UCSD-AML1 (cell line): ENCODE measurements around the gene OSBP2.
A peak's percentile ranks its signal among the peaks of the same experiment; 100 is the strongest.
"Not testable (repeated sequence)": the region's sequence is repeated elsewhere in the genome, so short reads cannot be mapped to it uniquely, and the experiment has no call there.

Experiments
- DNase-seq: peaks from one replicate; lab custom pipeline; 2025; ENCODE audit not compliant: unreplicated experiment; lab: John Stamatoyannopoulos, UW

OSBP2 gene

DNA sequence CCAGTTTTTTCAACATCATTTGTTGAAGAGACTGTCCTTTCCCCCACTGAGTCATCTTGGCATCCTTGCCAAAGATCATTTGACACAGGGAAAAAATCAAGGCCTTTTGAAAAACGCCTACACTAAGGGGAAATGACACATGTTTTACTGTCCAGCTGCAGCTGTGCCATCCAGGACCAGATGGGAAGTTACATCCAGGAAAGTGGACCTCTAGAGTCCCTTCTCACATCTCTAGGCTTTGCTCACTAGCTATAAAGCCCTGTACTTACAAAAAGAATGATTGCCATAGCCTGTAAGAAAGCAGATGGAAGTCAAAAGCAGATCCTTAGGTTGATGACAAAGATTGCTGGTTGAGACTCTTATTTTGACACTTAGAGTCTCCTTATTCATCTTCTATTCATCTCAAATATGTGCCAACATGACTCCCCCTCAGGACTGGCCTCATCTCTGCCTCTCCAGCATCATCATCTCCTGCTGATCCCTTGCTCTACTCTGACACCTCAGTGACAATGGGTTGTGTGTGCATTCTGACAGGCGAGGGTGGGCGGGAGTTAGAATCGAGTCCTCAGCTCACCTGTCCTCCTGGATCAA is 22.8 kb downstream of the OSBP2 start:
- no peak for DNase-seq

DNA sequence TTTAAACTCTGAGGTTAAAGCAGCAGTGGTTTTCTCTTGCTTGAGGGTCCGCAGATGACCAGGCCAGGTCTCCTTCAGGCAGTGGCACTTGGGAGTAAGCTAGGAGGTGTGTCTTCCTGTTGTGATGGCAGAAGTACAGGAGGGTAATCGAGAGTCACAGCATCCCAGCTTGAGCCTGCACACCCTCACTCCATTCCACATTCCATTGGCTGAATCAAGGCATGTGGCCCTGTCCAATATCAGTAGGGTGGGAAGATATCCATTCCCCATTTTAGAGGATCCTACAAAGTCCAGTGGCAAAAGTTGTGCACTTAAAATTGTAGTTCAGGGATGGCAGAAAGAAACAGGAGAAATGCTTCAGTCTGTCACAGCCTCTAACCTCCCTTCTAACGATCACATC is 23.3 kb downstream of the OSBP2 start:
- no peak for DNase-seq

DNA sequence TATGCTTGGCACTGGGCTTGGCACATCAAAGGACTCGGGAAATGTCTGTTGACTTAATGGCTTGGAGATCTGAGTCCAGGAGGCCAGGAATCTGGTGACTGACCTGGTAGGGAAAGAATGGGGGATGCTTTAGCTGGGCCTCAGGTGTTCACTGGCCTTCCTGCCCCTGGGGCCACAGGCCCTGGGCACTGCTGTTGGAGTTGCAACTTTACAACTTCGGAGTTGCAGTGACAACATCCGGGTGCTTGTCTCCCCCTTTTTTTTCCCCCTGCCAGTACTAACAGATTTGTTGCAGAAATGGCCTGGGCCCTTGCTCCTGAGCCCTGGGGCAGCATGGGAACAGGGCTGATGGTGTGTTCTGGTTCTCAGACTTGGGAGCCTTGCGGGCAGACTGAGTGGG is 23.8 kb downstream of the OSBP2 start:
- DNase-seq, result no peak

DNA sequence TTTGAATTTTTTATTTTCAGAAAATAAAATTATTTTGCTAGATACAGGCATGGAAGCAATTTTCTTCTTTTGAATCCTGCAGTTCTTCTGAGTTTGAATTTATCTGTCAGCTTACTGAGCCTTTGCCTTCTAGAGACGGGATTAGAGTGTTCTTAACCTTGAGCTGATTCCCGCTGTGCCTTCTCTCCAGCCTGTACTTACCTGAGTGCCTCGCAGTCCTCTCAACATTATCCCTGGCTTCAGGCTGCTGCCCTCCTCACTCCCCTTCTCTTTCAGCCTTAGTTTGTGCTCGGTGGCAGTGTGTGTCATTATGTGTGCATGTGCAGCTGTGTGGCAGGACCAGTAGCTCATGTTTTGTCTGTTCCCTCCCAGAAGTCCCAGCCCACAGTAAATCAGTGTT is 24.3 kb downstream of the OSBP2 start:
- DNase-seq, result no peak

DNA sequence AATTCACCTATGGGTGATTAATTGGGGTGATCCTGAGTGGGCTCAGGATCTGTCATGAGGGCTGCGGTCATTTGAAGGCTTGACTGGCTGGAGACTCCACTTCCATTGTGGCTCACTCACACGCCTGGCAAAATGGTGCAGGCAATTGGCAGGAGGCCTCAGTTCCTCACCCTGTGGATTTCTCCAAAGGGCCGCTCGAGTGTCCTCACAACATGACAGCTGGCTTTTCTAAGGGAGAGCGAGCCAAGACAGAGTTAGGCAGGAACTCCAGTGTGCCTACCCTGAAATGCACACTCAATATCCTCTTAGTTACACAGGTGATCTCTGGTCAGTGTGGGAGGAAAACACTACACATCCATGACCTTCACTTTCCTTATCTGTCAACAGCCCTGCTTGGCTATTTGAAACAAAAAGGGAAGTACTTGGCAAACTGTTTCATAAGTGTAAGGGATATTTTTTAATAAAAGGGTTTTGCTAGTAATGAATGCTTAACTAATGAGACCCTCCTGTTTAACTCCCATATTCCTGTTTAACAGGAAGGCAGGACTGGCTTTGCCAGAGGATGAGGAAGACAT is 25.7 kb downstream of the OSBP2 start:
- no peak for DNase-seq

DNA sequence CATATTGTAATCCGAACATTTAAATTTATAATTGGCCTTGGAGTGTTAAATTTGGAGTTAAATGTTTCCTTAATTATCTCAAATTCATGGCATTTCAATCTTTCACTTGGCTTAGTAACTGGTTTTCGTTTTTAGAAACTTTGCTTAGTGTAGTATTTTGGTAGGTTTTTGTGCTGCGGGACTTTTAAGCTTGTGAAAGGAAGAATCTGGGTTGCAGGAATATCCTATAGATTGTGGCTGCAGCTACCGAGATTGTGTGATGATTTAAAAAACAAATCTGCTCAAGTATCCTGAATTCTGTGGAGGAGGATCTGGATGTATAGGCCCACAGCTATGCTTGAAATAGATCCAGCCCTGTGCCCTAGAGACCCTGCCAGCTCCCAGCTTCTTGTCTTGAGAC is 27.1 kb downstream of the OSBP2 start:
- DNase-seq, result no peak

DNA sequence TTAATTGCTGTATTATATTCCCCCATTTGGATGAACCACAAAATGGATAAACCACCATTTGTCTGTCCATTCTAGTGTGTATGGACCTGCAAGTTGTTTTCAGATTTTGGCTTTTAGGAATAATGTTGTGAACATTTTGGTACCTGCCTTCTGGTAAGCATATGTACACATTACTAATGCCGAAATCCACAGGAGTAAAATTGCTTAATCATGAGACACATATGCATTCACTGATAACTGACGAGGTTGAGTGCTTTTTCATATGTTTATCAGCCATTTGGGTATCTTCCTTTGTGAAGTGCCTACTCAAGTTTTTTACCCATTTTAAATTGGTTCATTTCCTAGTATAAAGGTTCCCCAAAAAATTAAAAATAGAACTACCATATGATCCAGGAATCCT is 34.2 kb downstream of the OSBP2 start:
- no peak for DNase-seq

DNA sequence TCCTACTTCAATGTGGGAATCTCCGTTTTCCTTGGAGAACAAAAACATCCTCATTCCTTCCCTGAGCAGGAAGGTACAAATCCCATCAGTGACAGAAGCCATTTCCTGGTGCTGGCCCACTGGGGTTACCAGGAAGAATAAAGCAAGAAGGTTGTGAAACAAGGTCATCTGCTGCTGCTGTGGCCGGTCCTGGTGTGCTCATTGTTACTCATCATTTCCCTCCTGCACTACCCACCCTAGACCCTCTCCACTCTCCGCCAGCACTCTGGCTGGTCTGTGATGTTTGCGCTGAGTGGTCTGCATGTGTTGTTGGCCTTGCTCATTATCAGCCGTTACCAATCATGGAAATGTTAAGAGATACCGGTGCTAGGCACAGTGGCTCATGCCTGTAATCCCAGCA is 37.0 kb downstream of the OSBP2 start:
- DNase-seq, result no peak

DNA sequence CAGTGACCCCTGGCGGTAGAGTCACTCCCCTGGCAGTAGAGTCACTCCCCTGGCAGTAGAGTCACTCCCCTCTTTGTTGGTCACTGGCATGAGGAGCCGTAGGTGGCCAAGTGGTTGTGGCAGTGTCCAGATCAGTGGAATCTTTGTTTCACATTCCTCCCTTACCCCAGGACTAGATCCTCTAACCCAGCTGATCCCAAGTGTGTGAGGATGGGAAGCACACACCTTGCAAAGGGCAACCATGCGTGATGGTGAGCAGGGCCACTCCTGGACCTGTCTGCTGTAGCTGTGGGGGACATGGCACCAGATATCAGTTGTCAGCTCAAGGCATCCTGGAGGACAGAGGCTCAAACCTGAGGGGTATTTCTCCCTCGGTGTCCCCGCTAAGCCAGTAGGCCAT is 37.8 kb downstream of the OSBP2 start:
- no peak for DNase-seq

DNA sequence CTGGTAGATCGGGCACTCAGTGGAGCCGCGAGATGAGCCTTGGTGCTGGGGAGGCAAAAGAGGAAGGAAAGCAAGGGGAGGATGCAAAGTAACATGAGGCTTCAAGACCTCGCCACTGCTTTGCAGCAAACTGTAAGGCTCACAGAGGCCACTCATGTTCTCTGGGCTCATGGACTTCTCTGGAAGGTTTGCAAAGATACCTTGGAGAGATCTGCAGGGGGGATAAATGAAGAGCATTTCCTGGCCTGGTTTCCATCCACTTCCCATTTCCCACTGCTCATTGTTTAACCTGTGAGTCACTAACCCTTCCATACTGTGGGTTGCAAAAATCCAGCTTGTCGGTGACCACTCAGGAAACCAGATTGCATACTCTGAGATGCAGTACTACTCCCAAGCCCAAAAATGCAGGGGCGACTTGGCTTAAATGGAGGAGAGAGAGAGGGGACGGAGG is 38.5 kb downstream of the OSBP2 start:
- peak; percentile 25 for DNase-seq

DNA sequence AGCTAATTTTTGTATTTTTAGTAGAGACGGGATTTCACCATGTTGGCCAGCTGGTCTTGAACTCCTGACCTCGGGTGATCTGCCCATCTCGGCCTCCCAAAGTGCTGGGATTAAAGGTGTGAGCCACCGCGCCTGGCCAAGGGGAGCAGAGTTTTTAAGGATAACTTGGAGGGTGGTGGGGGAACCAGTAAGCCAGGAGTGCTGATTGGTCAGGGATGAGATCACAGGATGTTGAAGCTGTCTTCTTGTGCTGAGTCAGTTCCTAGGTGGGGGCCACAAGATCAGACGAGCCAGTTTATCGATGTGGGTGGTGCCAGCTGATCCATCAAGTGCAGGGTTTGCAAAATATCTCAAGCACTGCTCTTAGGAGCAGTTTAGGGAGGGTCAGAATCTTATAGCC is 45.3 kb downstream of the OSBP2 start:
- DNase-seq, result not testable (repeated sequence)

DNA sequence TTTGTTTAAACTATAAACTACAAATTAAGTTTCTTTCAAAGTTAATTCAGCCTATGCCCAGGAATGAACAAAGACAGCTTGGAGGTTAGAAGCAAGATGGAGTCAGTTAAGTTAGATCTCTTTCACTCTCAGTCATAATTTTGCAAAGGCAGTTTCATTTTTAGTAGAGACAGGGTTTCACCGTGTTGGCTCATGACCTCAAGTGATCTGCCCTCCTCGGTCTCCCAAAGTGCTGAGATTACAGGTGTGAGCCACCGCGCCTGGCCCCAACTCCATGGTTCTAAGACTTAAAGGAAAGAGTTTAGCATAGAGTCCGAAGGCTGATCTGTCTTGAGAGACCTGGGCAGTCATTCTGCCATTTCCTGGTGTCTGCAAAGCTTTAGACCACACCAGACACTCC is 45.8 kb downstream of the OSBP2 start:
- not testable (repeated sequence) for DNase-seq

DNA sequence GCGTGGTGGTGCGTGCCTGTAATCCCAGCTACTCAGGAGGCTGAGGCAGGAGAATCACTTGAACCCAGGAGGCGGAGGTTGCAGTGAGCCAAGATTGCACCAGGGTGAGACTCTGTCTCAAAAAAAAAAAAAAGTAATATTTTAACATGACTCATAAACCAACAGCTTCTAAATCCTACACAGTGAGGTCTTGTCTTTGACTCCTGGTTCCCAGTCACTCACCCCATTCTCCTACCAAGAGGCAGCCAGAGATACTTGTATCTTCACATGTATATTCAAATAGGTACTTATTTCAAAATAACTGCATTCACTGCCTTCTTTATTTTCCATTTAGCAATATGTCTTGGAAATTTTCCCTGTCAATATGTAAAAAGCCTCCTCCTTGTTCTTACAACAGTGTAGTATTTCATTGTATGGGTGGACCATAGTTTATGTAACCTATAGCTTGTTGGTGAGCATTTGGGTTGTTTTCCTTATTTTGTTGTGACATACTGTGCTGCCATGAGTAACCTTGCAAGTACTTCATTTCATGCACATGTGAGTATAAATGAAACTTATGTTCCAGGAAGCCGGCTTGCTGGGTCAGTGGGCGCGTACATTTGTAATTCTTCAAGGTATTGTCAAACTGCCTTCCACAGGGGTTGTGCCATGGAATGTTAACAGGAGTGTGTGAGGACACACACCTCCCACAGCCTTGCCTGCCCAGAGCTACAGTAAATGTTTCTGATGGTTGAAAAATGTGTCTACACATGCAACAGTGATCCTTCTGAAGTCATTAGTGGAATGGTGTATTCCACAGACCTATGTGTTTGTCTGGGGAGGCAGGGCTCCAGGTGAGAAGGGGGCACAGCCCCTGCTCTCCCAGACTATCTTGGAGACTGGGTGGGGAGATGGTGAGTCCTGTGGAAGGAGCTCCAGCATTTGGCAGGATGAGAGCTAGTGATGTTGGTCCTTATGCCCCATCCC is 47.9 kb downstream of the OSBP2 start:
- DNase-seq, result no peak

DNA sequence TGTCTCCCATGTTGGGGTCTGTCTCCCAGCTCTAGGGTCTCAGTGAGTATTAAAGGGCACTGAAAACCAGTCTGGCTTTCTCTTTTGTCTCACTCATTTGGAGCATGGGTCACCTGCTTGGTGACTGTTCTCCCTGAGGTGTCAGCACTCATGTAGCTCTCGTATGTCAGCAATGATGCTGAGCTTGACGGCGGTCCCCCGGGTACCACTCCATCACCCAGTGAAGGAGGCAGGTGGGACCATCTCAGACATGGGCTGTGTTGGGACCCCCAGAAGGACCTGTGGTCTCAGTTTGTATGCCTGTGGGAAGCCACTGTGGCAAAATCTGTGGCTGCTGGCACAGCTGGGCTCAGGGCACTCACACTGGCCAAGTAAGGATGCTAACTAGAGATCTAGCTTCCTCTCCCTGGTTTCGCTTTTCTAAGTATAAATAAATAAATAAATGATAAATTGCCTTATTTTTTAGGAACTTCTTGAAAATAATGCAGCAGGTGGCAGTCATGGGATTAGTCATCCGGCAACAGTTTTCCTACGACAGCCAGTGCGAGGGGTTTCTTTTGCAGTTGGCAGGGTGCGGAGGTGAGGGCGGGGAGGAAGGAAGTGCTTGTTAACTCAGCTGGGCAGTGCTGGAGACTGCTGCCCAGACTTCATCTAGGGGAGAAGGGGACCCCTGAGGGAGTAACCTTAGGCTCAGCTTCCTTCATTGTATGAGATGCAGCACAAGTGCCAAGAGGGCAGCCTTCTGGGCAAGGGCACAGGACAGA is 48.8 kb downstream of the OSBP2 start:
- peak; percentile 28 for DNase-seq

DNA sequence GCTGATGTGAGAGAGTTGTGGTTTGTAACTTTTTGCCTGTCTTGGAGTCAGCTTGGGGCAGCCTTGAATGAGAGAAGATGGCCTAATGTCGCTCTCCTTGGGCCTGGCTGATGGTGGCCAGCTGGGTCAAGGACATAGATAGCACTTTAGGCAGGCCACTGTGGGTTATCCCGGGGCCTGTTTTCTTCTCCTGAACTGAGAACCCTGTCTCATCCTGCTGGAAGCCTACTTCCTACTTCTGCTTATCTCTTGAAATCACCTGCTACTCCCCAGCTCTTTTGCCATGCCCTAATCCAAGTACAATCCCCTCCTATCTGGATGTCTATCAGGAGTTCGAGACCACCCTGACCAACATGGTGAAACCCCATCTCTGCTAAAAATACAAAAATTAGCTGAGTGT is 49.5 kb downstream of the OSBP2 start:
- DNase-seq, result no peak

DNA sequence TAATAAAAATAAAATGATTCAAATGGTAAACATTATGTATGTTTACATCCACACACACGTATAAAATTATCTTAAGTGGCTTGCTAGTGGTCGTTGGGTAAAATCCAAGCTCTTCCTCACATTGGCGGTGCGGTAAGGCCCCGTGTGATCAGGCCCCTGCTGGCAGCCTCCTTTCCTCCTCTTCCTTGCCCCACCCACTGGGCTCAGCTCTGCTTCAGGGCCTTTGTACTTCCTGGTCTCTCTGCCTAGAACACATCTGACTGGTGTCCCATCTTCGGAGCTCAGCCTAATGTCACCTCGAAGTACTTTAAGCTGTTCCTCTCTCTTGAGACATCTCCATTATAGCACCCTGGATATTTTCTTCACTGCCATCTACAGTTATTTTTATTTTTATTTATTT is 52.8 kb downstream of the OSBP2 start:
- DNase-seq, result no peak

DNA sequence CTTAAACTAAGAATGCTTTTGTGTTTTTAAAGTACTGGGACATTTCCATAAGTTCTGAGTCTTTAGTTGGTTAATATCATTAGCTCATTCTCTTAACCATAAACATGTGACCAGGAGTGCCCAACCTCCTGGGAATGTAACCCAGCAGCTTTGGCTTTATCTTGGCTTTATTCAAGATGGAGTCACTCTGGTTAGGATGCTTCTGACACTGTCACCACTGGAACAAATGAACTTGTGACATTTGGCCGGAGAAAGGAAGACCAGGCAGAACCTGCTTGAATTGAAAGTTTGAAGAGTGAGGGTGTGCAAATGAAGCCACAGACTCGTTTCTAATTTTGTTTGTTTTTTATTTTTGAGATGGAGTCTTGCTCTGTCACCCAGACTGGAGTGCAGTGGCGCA is 54.6 kb downstream of the OSBP2 start:
- no peak for DNase-seq

DNA sequence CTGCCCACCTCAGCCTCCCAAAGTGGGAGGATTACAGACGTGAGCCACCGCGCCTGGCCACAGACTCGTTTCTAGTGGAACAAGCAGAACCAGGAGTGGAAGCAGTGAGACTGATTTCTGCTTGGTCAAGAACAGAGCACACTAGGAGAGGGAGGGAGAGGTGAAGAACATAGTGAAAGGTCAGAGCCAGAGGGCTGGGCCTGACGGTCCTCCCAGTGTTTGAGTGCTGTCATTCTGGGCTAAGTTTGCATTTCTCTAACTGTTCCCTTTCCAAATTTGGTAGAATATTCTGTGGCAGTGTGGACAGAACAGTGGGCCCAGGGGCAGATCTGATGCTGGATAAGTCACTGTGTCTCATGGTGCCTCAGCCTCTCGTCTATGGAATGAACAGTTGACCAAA is 55.2 kb downstream of the OSBP2 start:
- DNase-seq, result no peak

DNA sequence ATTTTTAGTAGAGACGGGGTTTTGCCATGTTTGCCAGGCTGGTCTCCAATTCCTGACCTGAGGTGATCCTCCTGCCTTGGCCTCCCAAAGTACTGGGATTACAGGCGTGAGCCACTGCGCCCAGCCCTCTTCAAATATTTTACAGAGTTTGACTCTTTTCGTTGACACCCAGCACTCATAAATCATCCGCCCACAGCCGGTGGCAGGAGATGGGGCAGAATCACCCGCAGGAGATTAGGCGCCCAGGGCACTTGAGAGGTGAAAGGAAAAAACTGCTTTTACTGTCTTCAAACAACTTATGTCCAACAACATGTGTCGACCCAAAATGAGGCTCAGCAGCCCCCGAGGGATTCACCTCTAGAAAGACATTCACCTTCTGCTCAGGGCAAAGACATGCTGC is 56.9 kb downstream of the OSBP2 start:
- no peak for DNase-seq

DNA sequence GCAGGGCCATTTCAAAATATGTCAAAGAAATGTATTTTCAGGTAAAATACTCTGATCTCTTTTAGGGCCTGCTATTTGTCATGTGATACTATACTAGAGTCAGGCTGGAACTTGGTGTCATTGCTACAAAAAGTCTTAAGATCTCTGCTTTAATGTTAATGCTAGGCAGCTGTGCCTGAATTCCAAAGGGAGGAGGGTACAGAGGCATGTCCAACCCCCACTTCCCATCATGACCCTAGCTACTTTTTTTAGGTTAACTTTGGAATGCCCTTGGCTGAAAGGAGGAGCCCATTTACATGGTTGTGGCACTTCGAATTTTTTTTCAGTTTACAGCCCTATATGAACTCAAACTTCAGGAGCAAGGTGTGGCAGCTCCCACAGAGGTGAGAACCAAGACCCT is 58.1 kb downstream of the OSBP2 start:
- DNase-seq, result no peak

DNA sequence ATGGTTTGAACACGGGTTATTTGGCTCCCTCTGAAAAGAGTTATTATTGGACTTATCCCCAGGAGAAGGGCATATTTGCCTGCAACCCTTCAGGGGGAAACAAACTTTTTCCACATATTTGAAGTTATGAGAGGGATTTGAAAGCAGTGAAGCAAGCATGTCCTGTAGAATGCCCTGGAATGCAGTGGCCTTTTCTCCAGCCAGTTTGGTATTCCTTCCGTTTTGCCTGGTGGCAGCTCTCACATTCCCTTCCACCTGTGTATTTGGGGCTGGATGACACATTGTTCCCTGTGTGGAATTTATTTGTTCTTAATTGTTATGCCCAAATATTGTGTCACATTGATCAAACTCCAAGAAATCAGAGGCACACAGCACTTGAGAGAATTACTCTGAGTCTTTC is 59.0 kb downstream of the OSBP2 start:
- DNase-seq, result no peak
